NCI-H69 (cell line): Measurements from ENCODE around the gene EXT2.

Experiments used
- DNase-seq: peaks from one replicate; lab custom pipeline; 2025; lab: John Stamatoyannopoulos, UW

EXT2 gene

GRCh38 chr11:44165432-44165831 lies 70.0 kb downstream of the EXT2 start:
- no peak for DNase-seq

DNA sequence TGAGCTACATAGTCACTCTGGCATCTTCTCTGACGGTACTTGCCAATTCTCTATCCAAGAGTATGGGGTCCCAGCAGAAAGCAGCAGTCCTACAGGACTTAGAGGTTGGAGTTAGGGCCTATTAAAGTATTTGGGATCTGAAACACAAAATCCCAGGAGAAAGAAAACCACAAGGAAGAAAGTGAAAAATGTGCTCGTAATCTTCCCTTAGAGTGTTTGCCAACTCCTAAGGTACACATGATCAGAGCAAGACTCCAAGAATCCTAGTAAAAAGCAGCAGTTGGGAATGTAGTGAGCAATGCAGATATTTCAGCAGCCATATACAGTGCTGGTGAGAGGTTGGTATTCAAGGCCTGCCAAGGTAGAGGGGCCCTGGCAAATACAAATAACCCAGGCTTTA lies 71.6 kb downstream of the EXT2 start:
- no peak for DNase-seq

DNA sequence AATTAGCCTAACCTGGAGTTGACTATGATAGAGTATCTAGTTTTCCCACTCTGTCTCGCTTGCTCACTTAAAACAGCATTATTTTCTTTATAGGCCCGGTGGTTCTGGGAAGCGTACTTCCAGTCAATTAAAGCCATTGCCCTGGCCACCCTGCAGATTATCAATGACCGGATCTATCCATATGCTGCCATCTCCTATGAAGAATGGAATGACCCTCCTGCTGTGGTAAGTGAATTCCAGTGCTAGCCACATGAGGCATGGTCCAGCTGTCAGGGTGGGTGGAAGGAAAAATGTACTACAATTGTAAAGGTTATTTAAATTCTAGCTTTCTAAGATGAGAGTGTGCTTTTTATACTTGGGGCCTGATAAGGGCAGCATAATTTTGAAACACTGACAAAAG lies 76.0 kb downstream of the EXT2 start:
- DNase-seq, result peak; percentile 73

GRCh38 chr11:44172966-44173365 lies 77.5 kb downstream of the EXT2 start:
- no peak for DNase-seq

GRCh38 chr11:44174842-44175241 lies 79.4 kb downstream of the EXT2 start:
- no peak for DNase-seq

- DNase-seq, result no peak
Observed at GRCh38 chr11:44176546-44177213, 81.2 kb downstream of the EXT2 start.

- DNase-seq, result no peak
Observed at GRCh38 chr11:44177905-44178304, 82.4 kb downstream of the EXT2 start.

DNA sequence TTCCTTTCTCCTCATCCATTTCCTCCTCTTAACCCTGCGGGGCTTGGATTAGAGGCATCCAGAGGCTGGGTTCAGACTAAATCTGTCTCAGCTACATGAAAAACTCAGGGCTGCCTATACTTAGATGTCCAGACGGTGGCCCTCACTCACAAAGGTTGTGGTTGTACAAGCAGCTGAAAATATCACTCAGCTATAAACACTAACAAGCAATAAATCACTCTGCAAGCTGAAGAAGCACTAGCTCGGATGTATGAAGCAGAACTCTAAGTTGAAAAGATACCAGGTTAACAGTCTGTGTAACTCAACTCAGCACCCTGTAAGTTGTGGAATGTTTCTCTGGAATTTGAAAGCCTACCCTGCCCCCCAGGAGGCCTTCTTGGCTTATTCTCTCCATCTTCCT lies 82.9 kb downstream of the EXT2 start:
- no peak for DNase-seq

- no peak for DNase-seq
Observed at GRCh38 chr11:44179173-44179572, 83.7 kb downstream of the EXT2 start.

DNA sequence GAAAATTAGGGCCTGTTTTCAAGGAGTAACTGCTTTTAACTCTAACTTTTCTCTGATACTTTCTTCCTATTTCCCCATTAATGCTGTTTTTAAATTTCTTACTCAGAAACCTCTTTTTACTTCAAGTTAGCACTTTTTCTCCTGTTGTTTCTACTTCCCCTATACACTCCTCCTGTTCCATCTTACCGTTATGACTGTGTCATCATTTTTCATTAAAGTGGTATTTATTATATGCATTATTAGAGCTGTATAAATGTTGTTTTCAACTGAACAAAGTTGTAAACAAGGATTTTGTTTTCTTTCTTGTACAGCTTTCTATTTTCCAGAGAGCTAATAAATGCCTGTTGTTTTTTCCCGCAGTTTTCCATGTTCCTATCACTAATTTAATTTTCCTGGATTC lies 84.6 kb downstream of the EXT2 start:
- no peak for DNase-seq

- no peak for DNase-seq
Observed at GRCh38 chr11:44185522-44185921, 90.0 kb downstream of the EXT2 start.

- no peak for DNase-seq
Observed at GRCh38 chr11:44186321-44186930, 90.9 kb downstream of the EXT2 start.

- no peak for DNase-seq
Observed at GRCh38 chr11:44188643-44189042, 93.2 kb downstream of the EXT2 start.

DNA sequence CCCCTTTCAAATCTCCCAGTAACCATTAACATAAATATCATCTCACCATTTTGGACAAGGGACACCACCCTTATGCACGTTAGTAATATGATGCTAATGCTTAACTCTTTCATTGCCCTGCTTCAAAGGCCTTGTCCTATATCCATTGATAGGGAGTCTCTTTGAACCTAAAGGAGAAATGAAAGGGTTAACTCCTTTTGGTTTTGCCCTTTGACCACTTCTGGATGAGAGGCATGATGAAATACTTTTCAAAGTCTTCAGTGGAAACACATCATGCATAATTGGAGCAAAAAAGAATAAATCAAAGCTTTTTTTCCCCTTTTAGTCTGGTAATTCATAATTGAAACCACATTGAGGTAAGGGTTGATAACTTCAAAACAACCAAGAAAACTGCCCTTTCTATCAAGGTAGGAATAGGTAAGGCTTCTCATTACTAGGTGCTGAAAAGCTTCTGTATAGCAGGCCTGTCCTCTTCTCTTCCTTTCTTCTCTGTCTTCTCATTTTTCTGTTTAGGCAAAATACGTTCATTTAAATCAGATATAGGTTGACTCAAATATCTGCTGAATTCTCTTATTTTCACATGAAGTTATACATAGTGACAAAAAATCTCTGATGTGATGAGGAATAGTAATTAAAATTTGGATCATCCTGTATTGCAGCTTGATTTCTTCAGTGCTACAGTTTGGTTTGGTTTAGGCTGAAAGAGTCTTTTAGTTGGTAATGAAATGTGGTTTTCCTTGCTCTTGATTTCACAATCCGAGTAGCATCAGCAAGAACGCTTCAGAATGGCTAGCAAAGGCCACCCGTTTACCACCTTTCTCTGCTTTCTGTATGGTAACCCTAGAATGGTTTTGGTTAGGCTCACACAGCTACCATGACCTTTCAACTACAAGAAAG lies 94.8 kb downstream of the EXT2 start:
- no peak for DNase-seq

GRCh38 chr11:44190883-44191230 lies 95.4 kb downstream of the EXT2 start:
- peak; percentile 65 for DNase-seq

GRCh38 chr11:44191322-44192016 lies 96.0 kb downstream of the EXT2 start:
- peak; percentile 100 for DNase-seq

- DNase-seq, result peak; percentile 91
Observed at GRCh38 chr11:44192017-44192385, 96.5 kb downstream of the EXT2 start.

DNA sequence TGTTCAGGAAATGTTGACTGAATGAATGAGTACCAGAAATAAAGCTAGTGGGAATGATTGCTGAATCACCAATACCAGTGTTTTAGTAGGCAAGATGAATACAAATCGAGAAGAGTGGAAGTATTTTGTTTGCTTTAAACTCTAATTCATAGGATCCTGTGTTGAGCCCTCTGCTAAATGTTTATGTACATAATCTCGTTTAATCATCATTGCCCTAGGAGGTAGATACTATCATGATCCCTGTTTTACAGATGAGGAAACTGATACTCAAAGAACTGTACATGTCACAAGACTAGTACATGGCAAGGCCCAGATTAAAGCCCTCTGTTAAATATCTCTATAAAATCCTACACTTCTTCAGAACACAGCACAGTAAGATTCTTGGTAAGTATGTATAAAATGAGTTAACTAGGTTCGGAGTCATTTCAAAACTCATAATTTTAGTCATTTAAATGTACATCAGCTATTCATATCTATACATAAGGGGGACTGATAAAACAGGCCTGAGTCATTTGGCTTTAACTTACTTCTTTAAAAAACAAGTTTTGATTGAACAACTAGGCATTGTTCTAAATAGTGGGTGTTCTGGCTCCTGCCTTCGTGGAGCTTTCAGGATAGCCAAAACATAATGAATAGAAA lies 97.1 kb downstream of the EXT2 start:
- DNase-seq, result no peak

DNA sequence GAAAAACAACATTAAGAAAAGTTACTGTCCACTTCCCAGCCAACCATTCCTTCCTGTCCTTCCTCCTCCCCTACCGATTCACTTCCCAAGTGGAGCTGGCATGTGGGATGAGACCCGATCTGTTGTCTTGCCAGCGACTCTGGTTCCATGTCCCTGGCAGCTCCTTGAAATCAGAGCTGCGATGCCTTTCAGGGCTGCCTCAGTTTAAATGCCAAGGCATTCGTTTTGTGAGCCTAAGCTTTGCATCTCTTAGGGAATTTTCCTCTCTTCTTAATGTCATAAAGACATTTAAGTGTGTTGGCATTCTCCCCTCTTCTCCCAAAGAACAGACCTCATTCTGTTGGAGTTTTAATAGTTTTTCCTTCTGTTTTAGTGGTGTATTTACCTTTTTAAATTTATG lies 98.4 kb downstream of the EXT2 start:
- no peak for DNase-seq

DNA sequence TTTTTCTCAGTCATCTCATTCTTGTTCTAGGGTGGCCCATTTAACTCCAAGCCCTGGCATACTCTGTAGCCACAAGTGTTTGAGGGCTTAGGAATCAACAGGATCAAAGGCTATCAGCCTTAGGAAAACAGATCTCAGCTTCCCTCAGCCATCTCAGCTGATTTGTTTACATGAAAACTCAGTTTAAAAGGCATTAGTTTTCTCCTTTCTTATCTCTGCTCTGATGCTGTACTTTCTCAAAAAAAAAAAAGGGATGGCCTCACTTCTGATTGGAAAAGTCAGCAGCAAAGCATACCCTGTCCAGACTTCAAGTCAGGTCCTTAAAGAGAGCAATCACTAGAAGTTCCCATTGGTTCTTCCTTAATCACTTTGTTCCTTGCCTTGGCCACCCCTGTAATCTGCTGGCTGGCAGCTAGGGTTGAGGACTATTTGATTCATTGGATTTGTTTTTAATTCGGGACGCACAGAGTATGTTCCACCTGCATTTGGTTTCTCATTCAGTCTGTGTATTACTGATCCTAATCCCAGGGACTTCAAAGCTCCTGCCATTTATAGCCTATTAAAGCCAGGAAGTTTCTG lies 102.8 kb downstream of the EXT2 start:
- DNase-seq, result no peak

DNA sequence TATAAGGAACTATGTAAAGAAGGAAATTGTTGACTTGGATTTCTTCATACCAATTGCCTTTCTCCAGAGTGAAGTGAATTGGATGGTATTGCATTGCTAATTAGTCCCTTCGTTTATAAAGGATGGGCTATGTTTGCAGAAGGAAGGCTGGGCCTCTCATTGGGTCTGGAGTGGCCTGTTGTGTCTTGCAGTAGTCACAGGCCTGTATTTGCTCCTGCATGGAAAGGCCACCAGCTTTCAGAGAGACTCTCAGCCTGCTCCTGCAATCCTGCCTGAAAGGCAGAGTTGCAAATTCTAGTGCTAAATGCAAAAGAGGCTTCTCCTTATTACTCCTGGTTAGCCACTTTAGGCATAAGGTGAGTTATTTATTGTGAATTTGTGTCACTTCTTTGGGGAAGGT lies 103.8 kb downstream of the EXT2 start:
- peak; percentile 87 for DNase-seq

GRCh38 chr11:44199816-44200215 lies 104.3 kb downstream of the EXT2 start:
- DNase-seq, result peak; percentile 9
